SU-DHL-6 (cell line): ENCODE data around the gene OLFM1.

Experiments used
- H2AFZ ChIP-seq: fragments of 200-600 bp; sonication (generic); 2 replicates; pipeline ENCODE4 v1.6.1; 2014; ENCODE audit warnings: low read depth, mild to moderate bottlenecking, moderate library complexity, mixed read lengths, antibody characterized with exemption, low read length; ENCODE audit not compliant: severe bottlenecking
- H3F3A ChIP-seq: fragments of 200-600 bp; shearing (Covaris generic); 2 replicates; pipeline ENCODE4 v1.6.0; 2016; ENCODE audit warnings: antibody characterized with exemption, mild to moderate bottlenecking; ENCODE audit not compliant: insufficient read depth
- H3K27ac ChIP-seq: fragments of 200-600 bp; sonication (generic); 2 replicates; pipeline ENCODE4 v1.5.1; 2016; ENCODE audit warnings: low read depth, mild to moderate bottlenecking, low read length, moderate library complexity, mixed read lengths
- H3K27me3 ChIP-seq: fragments of 200-600 bp; sonication (generic), shearing (Covaris generic); 2 replicates; pipeline ENCODE4 v1.6.0; 2014; ENCODE audit warnings: mild to moderate bottlenecking, low read length
- H3K36me3 ChIP-seq: fragments of 200-600 bp; sonication (generic); 2 replicates; pipeline ENCODE4 v1.6.1; 2014; ENCODE audit warnings: mild to moderate bottlenecking, low read length, mixed read lengths
- H3K4me2 ChIP-seq: fragments of 300-600, 200-600 bp; shearing (Covaris generic), sonication (generic); 2 replicates; pipeline ENCODE4 v1.6.0; 2014; ENCODE audit warnings: low read length, low read depth, mild to moderate bottlenecking; ENCODE audit not compliant: poor library complexity, severe bottlenecking
- H3K4me3 ChIP-seq: fragments of 200-600 bp; sonication (generic); 2 replicates; pipeline ENCODE4 v1.5.1; 2014; ENCODE audit warnings: antibody characterized with exemption, low read length, mild to moderate bottlenecking, mixed read lengths; ENCODE audit not compliant: insufficient read depth, poor library complexity, severe bottlenecking
- H3K79me2 ChIP-seq: fragments of 200-600 bp; sonication (generic); 2 replicates; pipeline ENCODE4 v1.6.1; 2014; ENCODE audit warnings: mild to moderate bottlenecking, low read length, moderate library complexity; ENCODE audit not compliant: insufficient read depth
- H3K9ac ChIP-seq: fragments of 200-600 bp; sonication (generic); 2 replicates; pipeline ENCODE4 v1.7.0; 2014; ENCODE audit warnings: mild to moderate bottlenecking, low read length
- H3K9me2 ChIP-seq: fragments of 200-600 bp; sonication (generic); replicated peaks from 2 replicates; pipeline ENCODE4 v1.6.1; 2014; ENCODE audit warnings: low read length; ENCODE audit not compliant: insufficient read depth
- H3K9me3 ChIP-seq: fragments of 200-600 bp; sonication (generic); 2 replicates; pipeline ENCODE4 v1.6.1; 2014; ENCODE audit warnings: low read length, mixed read lengths; ENCODE audit not compliant: insufficient read depth
- H4K20me1 ChIP-seq: fragments of 200-600 bp; sonication (generic); 2 replicates; pipeline ENCODE4 v1.6.1; 2014; ENCODE audit warnings: low read depth, mild to moderate bottlenecking, antibody characterized with exemption, low read length, moderate library complexity, mixed read lengths
- CTCF ChIP-seq: fragments of 200-600 bp; sonication (generic); IDR thresholded peaks from one replicate; pipeline ENCODE4 v1.5.1; 2017; ENCODE audit warnings: antibody characterized with exemption, mild to moderate bottlenecking, low read length, moderate library complexity; ENCODE audit not compliant: insufficient read depth, poor library complexity, severe bottlenecking
- EZH2phosphoT487 ChIP-seq: fragments of 200-600 bp; sonication (generic), shearing (Covaris generic); conservative IDR thresholded peaks from 2 replicates; pipeline ENCODE4 v1.6.1; 2018; ENCODE audit warnings: mild to moderate bottlenecking, antibody characterized with exemption, low read length, moderate library complexity, mixed read lengths

The OLFM1 gene

GRCh38 chr9:135082536-135082935, 4.9 kb upstream of the OLFM1 start:
- H4K20me1 ChIP-seq = no peaks in the 10 kb centered on the region
- H3K27ac ChIP-seq = no peak overlapping the region
- H3F3A ChIP-seq = no peaks in the 10 kb centered on the region
- H3K4me2 ChIP-seq = no peak overlapping the region
- no peaks in the 10 kb centered on the region for H3K27me3 ChIP-seq
- H3K79me2 ChIP-seq = no peaks in the 10 kb centered on the region
- TF ChIP-seq EZH2phosphoT487 (no peak), CTCF (no peak)
- H3K9ac ChIP-seq = no peak overlapping the region
- no peaks in the 10 kb centered on the region for H3K9me2 ChIP-seq
- H2AFZ ChIP-seq = no peak overlapping the region
- no peaks in the 10 kb centered on the region for H3K9me3 ChIP-seq
- H3K4me3 ChIP-seq = no peak overlapping the region
- H3K36me3 ChIP-seq = no peaks in the 10 kb centered on the region

- TF ChIP-seq EZH2phosphoT487 (no peak), CTCF (no peak)
- Histone ChIP-seq H4K20me1 (no peaks in the 10 kb centered on the region), H3K27me3 (no peaks in the 10 kb centered on the region), H3K27ac (no peak overlapping the region), H3K79me2 (no peaks in the 10 kb centered on the region), H3F3A (no peaks in the 10 kb centered on the region), H2AFZ (no peak overlapping the region), H3K36me3 (no peaks in the 10 kb centered on the region), H3K9me3 (no peaks in the 10 kb centered on the region), H3K4me3 (no peak overlapping the region), H3K4me2 (no peak overlapping the region), H3K9me2 (no peaks in the 10 kb centered on the region), H3K9ac (no peak overlapping the region)
Measured at GRCh38 chr9:135083241-135083810, 4.1 kb upstream of the OLFM1 start.

- Histone ChIP-seq H3F3A (no peaks in the 10 kb centered on the region), H2AFZ (no peak overlapping the region), H3K9ac (no peak overlapping the region), H3K36me3 (no peaks in the 10 kb centered on the region), H3K9me2 (no peaks in the 10 kb centered on the region), H3K4me3 (no peak overlapping the region), H3K79me2 (no peaks in the 10 kb centered on the region), H3K9me3 (no peaks in the 10 kb centered on the region), H3K27me3 (no peaks in the 10 kb centered on the region), H3K27ac (no peak overlapping the region), H4K20me1 (no peaks in the 10 kb centered on the region), H3K4me2 (no peak overlapping the region)
- no peak for TF ChIP-seq EZH2phosphoT487
- TF ChIP-seq CTCF = no peak
Measured at GRCh38 chr9:135083831-135084230, 3.6 kb upstream of the OLFM1 start.
